Activated naive CD4-positive, alpha-beta T cell treated with anti-CD3 and anti-CD28 coated beads, Interleukin-2, amount 50 U/mL, for 72 hours (primary cell): Measurements from ENCODE around the gene GAL. TPM values are rescaled to one million over a fixed set of nuclear protein-coding genes. Genes with fewer than 3 reads are reported as not detected.

Experiments
- ATAC-seq, 2 donors: fragments of 150-1000 bp; cut with Tn5 transposase; 2 replicates each; pipeline ENCODE4 v1.10.0; 2021; ENCODE audit warnings: mild to moderate bottlenecking in 2 of 2, moderate library complexity in 2 of 2
- DNase-seq, 2 donors: peaks; one replicate each; pipeline ENCODE4 v3.0.0; 2021 to 2022; ENCODE audit warnings: low spot score in 2 of 2
- H3K27ac Mint-ChIP-seq, 2 donors: one replicate each; pipeline ENCODE4 v1.8.0; 2022; ENCODE audit warnings: mild to moderate bottlenecking in 2 of 2, mixed read lengths in 2 of 2
- H3K36me3 Mint-ChIP-seq, 2 donors: one replicate each; pipeline ENCODE4 v1.8.0; 2022; ENCODE audit warnings: mixed read lengths in 2 of 2
- H3K9me3 Mint-ChIP-seq, 2 donors: one replicate each; pipeline ENCODE4 v1.8.0; 2022; ENCODE audit warnings: mixed read lengths in 2 of 2
- total RNA-seq, 2 donors: library from RNA; stranded (reverse); gene quantifications; one replicate each; pipeline ENCODE4 v1.2.3, GENCODE V29; 2022

GAL gene
- total RNA-seq, 2 donors from 2014 or later, result 0.59 to 3.5 TPM

GRCh38 chr11:68655406-68655805 is 28.9 kb upstream of the GAL start:
- no peaks in the 10 kb centered on the region for H3K36me3 Mint-ChIP-seq
- H3K27ac Mint-ChIP-seq, result no peak overlapping the region
- ATAC-seq, result no peak
- peaks cover 0 to 4% of the 10 kb centered on the region in 2 donors for H3K9me3 Mint-ChIP-seq
- DNase-seq, result no peak

GRCh38 chr11:68655806-68656205 is 28.5 kb upstream of the GAL start:
- peaks cover 0 to 4% of the 10 kb centered on the region in 2 donors for H3K9me3 Mint-ChIP-seq
- H3K27ac Mint-ChIP-seq, result no peak overlapping the region
- no peak for DNase-seq
- H3K36me3 Mint-ChIP-seq, result no peaks in the 10 kb centered on the region
- ATAC-seq, result no peak

GRCh38 chr11:68657021-68657780 is 27.1 kb upstream of the GAL start:
- Mint-ChIP-seq H3K27ac (no peak overlapping the region), H3K9me3 (peaks cover 0 to 4% of the 10 kb centered on the region in 2 donors), H3K36me3 (no peaks in the 10 kb centered on the region)
- no peak for DNase-seq
- no peak for ATAC-seq

- Mint-ChIP-seq H3K27ac (no peak overlapping the region), H3K36me3 (no peaks in the 10 kb centered on the region), H3K9me3 (peaks cover 0 to 4% of the 10 kb centered on the region in 2 donors)
- no peak for DNase-seq
- ATAC-seq, result no peak
Observed at GRCh38 chr11:68658097-68658496, 26.2 kb upstream of the GAL start.

GRCh38 chr11:68658661-68659060 is 25.7 kb upstream of the GAL start:
- peaks cover 0 to 4% of the 10 kb centered on the region in 2 donors for H3K9me3 Mint-ChIP-seq
- no peak for ATAC-seq
- no peak overlapping the region for H3K27ac Mint-ChIP-seq
- H3K36me3 Mint-ChIP-seq, result no peaks in the 10 kb centered on the region
- DNase-seq, result no peak

- ATAC-seq, result no peak
- DNase-seq, result no peak
- H3K27ac Mint-ChIP-seq, result no peak overlapping the region
- H3K36me3 Mint-ChIP-seq, result no peaks in the 10 kb centered on the region
- peaks cover 0 to 4% of the 10 kb centered on the region in 2 donors for H3K9me3 Mint-ChIP-seq
Observed at GRCh38 chr11:68659158-68659921, 25.0 kb upstream of the GAL start.

- no peaks in the 10 kb centered on the region for H3K36me3 Mint-ChIP-seq
- peak overlapping the region in 1 of 2 donors; percentile 7 for H3K27ac Mint-ChIP-seq
- ATAC-seq, result no peak
- H3K9me3 Mint-ChIP-seq, result peaks cover 0 to under 1% of the 10 kb centered on the region in 2 donors
- DNase-seq, result no peak
Observed at GRCh38 chr11:68660066-68660810, 24.1 kb upstream of the GAL start.

- Mint-ChIP-seq H3K9me3 (no peaks in the 10 kb centered on the region), H3K36me3 (no peaks in the 10 kb centered on the region), H3K27ac (no peak overlapping the region)
- DNase-seq (no peak), ATAC-seq (no peak)
Observed at GRCh38 chr11:68661014-68661413, 23.3 kb upstream of the GAL start.

- DNase-seq, result no peak
- H3K9me3 Mint-ChIP-seq, result no peaks in the 10 kb centered on the region
Observed at GRCh38 chr11:68661697-68662603, 22.4 kb upstream of the GAL start.

GRCh38 chr11:68663482-68664010 is 20.8 kb upstream of the GAL start:
- ATAC-seq, result no peak
- no peak for DNase-seq
- H3K36me3 Mint-ChIP-seq, result no peaks in the 10 kb centered on the region
- H3K27ac Mint-ChIP-seq, result no peak overlapping the region
- no peaks in the 10 kb centered on the region for H3K9me3 Mint-ChIP-seq

More at GRCh38 chr11:68661697-68662603, 22.4 kb upstream of the GAL start:
- no peak for ATAC-seq
- Mint-ChIP-seq H3K36me3 (no peaks in the 10 kb centered on the region), H3K27ac (no peak overlapping the region)

GRCh38 chr11:68664141-68664540 is 20.2 kb upstream of the GAL start:
- ATAC-seq, result no peak
- H3K27ac Mint-ChIP-seq, result no peak overlapping the region
- DNase-seq, result no peak
- no peaks in the 10 kb centered on the region for H3K9me3 Mint-ChIP-seq
- H3K36me3 Mint-ChIP-seq, result no peaks in the 10 kb centered on the region

- DNase-seq (no peak), ATAC-seq (no peak)
- Mint-ChIP-seq H3K9me3 (no peaks in the 10 kb centered on the region), H3K36me3 (no peaks in the 10 kb centered on the region), H3K27ac (no peak overlapping the region)
Observed at GRCh38 chr11:68664906-68665305, 19.4 kb upstream of the GAL start.

GRCh38 chr11:68665436-68665835 is 18.9 kb upstream of the GAL start:
- Mint-ChIP-seq H3K9me3 (no peaks in the 10 kb centered on the region), H3K36me3 (no peaks in the 10 kb centered on the region), H3K27ac (no peak overlapping the region)
- DNase-seq, result no peak
- ATAC-seq, result no peak

GRCh38 chr11:68666849-68667248 is 17.5 kb upstream of the GAL start:
- DNase-seq (no peak), ATAC-seq (no peak)
- Mint-ChIP-seq H3K9me3 (no peaks in the 10 kb centered on the region), H3K27ac (no peak overlapping the region), H3K36me3 (no peaks in the 10 kb centered on the region)

GRCh38 chr11:68667511-68668500 is 16.5 kb upstream of the GAL start:
- Mint-ChIP-seq H3K36me3 (no peaks in the 10 kb centered on the region), H3K9me3 (no peaks in the 10 kb centered on the region), H3K27ac (no peak overlapping the region)
- DNase-seq (no peak), ATAC-seq (no peak)
